DMS53 treated with DMSO at 0.1 percent for 48 hours (cell line): ENCODE measurements around the gene UBE2K.
"Not testable (repeated sequence)": the region's sequence is repeated elsewhere in the genome, so short reads cannot be mapped to it uniquely, and the experiment has no call there.

ENCODE experiments used
- DNase-seq: peaks from one replicate; lab custom pipeline; 2025; ENCODE audit not compliant: unreplicated experiment; lab: John Stamatoyannopoulos, UW

The UBE2K gene

GRCh38 chr4:39792529-39792928 is 94.6 kb downstream of the UBE2K start:
- DNase-seq, result no peak

- DNase-seq, result not testable (repeated sequence)
Measured at GRCh38 chr4:39792976-39793375, 95.0 kb downstream of the UBE2K start.

- no peak for DNase-seq
Measured at GRCh38 chr4:39802005-39802404, 104.1 kb downstream of the UBE2K start.

GRCh38 chr4:39808231-39808749 is 110.4 kb downstream of the UBE2K start:
- DNase-seq, result no peak

- DNase-seq, result no peak
Measured at GRCh38 chr4:39812500-39812899, 114.6 kb downstream of the UBE2K start.

GRCh38 chr4:39813033-39813432 is 115.1 kb downstream of the UBE2K start:
- not testable (repeated sequence) for DNase-seq

GRCh38 chr4:39813761-39814160 is 115.8 kb downstream of the UBE2K start:
- DNase-seq, result not testable (repeated sequence)

- DNase-seq, result no peak
Measured at GRCh38 chr4:39814403-39815185, 116.7 kb downstream of the UBE2K start.

- DNase-seq, result no peak
Measured at GRCh38 chr4:39818646-39819045, 120.7 kb downstream of the UBE2K start.

- DNase-seq, result no peak
Measured at GRCh38 chr4:39820186-39820585, 122.2 kb downstream of the UBE2K start.

- no peak for DNase-seq
Measured at GRCh38 chr4:39821951-39822350, 124.0 kb downstream of the UBE2K start.

GRCh38 chr4:39822662-39823061 is 124.7 kb downstream of the UBE2K start:
- no peak for DNase-seq

GRCh38 chr4:39823191-39823590 is 125.3 kb downstream of the UBE2K start:
- DNase-seq, result no peak

- no peak for DNase-seq
Measured at GRCh38 chr4:39825090-39825489, 127.2 kb downstream of the UBE2K start.

- DNase-seq, result no peak
Measured at GRCh38 chr4:39825741-39826231, 127.8 kb downstream of the UBE2K start.
